ENCODE data around the gene TEAD1.

DNA sequence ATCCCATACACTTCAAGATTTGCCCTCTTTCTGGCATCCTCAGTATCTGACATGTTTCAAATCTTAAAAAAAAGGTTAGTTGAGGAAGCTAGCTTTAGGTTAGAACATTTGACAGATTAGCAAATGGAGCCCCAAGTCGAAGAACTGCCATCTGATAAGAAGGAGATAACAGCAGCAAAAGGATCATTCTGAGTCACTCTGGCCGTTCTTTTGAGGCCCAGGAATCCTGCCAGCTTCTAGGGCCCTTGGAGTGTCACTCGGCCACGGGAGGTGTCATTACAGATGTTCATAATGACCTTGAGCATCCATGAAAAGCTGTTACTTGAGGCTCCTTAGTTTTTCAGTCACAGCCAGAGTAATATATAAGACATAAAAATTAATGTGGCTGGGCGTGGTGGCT lies 202.8 kb downstream of the TEAD1 start:
- no peak for TF ChIP-seq POLR2A (IDR thresholded peaks at IDR 0.05)
- no peak for TF ChIP-seq CTCF (IDR thresholded peaks at IDR 0.05)
